ENCODE data around the gene ATP6V1B1. TPM values are rescaled to one million over a fixed set of nuclear protein-coding genes. Genes with fewer than 3 reads are reported as not detected.

ATP6V1B1 gene
- total and polyA plus RNA-seq, 2 of the 13 experiments (the other 11 are each of a cell fraction or from before 2014, with no cell fraction given): 0.58 to 1.6 TPM

- TF ChIP-seq HOMEZ (CRISPR knock-in tag; IDR thresholded peaks at IDR 0.05; ENCODE audit: low read depth) (no peak), MXD1 (CRISPR knock-in tag; IDR thresholded peaks at IDR 0.05) (no peak), POLR2G (IDR thresholded peaks at IDR 0.05; ENCODE audit: low read depth, low read length) (no peak), MAZ (IDR thresholded peaks at IDR 0.05; ENCODE audit: borderline replicate concordance, low read depth, low read length) (0 out of 2 replicates have a peak, but pooled peaks have one; percentile 26), MAZ (CRISPR knock-in tag; IDR thresholded peaks at IDR 0.05; ENCODE audit: low read depth) (peak; percentile 43; the same call in 1 of the 2 replicates), ZNF263 (CRISPR knock-in tag; IDR thresholded peaks at IDR 0.05) (no peak), ATF7-NPFF (CRISPR knock-in tag; IDR thresholded peaks at IDR 0.05; ENCODE audit: low read depth) (peak; percentile 58; the same call in 1 of the 2 replicates), MIER2 (CRISPR knock-in tag; IDR thresholded peaks at IDR 0.05) (no peak), EZH2 (conservative IDR thresholded peaks at IDR 0.05; ENCODE audit: low read depth, low read length) (no peak), BCL6 (CRISPR knock-in tag; IDR thresholded peaks at IDR 0.05) (no peak), RXRA (CRISPR knock-in tag; IDR thresholded peaks at IDR 0.05) (0 out of 2 replicates have a peak, but pooled peaks have one; percentile 16), GPBP1L1 (CRISPR knock-in tag; IDR thresholded peaks at IDR 0.05) (no peak), FOXA1 (IDR thresholded peaks at IDR 0.05) (no peak), FOXA1 (CRISPR knock-in tag; IDR thresholded peaks at IDR 0.05) (0 out of 2 replicates have a peak, but pooled peaks have one; percentile 3), ZNF558 (CRISPR knock-in tag; IDR thresholded peaks at IDR 0.05; ENCODE audit: borderline replicate concordance) (no peak), ZNF292 (CRISPR knock-in tag; IDR thresholded peaks at IDR 0.05; ENCODE audit: borderline replicate concordance, low read depth) (no peak), ZNF841 (CRISPR knock-in tag; IDR thresholded peaks at IDR 0.05; ENCODE audit: borderline replicate concordance) (no peak), HOXA9 (CRISPR knock-in tag; IDR thresholded peaks at IDR 0.05; ENCODE audit: borderline replicate concordance) (no peak), MYC (CRISPR knock-in tag; IDR thresholded peaks at IDR 0.05; ENCODE audit: borderline replicate concordance) (peak; percentile 55; the same call in 1 of the 2 replicates), KLF6 (CRISPR knock-in tag; IDR thresholded peaks at IDR 0.05) (no peak), TARDBP (CRISPR knock-in tag; IDR thresholded peaks at IDR 0.05) (0 out of 2 replicates have a peak, but pooled peaks have one; percentile 29), KLF11 (CRISPR knock-in tag; IDR thresholded peaks at IDR 0.05) (no peak), TEAD3 (CRISPR knock-in tag; optimal IDR thresholded peaks at IDR 0.05; ENCODE audit: borderline replicate concordance) (peak; percentile 86), ZBTB4 (CRISPR knock-in tag; IDR thresholded peaks at IDR 0.05; ENCODE audit: borderline replicate concordance) (peak; percentile 26; the same call in 1 of the 2 replicates), SPEN (CRISPR knock-in tag; IDR thresholded peaks at IDR 0.05; ENCODE audit: low read depth) (peak; percentile 56; the same call in 1 of the 2 replicates)
These were observed 29.1 kb downstream of the ATP6V1B1 start (continued) for GRCh38 chr2:70964596-70965386.

Data from HepG2 (cell line).